Left lung (tissue), 10 donors: ENCODE data around the gene SHANK2. TPM values are rescaled to one million over a fixed set of nuclear protein-coding genes. Genes with fewer than 3 reads are reported as not detected.
A peak's percentile ranks its signal among the peaks of the same experiment; 100 is the strongest.
"Not testable (repeated sequence)": the region's sequence is repeated elsewhere in the genome, so short reads cannot be mapped to it uniquely, and the experiment has no call there.

Experiments used
- ATAC-seq: fragments of 200-7000 bp; cut with Tn5 transposase; one replicate; pipeline ENCODE4 v1.9.1; 2020; ENCODE audit warnings: moderate library complexity
- DNase-seq, 4 donors: peaks; one replicate each; pipeline ENCODE4 v3.0.0-alpha.2; 2013 to 2020
- H3K27ac ChIP-seq, 2 donors: fragments of 200-600 bp; sonication (generic) in 1 of 2; one replicate each; pipeline versions ENCODE4 v1.5.0 to v1.8.0; 2020 to 2021
- H3K27me3 ChIP-seq, 2 donors: fragments of 200-600 bp; sonication (generic) in 1 of 2; one replicate each; pipeline versions ENCODE4 v1.5.0 to v1.8.0; 2020 to 2021
- H3K36me3 ChIP-seq, 2 donors: fragments of 200-600 bp; sonication (generic) in 1 of 2; one replicate each; pipeline versions ENCODE4 v1.5.0 to v1.8.0; 2020 to 2021
- H3K4me1 ChIP-seq, 2 donors: fragments of 200-600 bp; one replicate each; pipeline ENCODE4 v1.8.0; 2021
- H3K4me3 ChIP-seq, 2 donors: fragments of 200-600 bp; sonication (generic) in 1 of 2; one replicate each; pipeline versions ENCODE4 v1.5.0 to v1.8.0; 2020 to 2021; ENCODE audit warnings: mild to moderate bottlenecking in 1 of 2
- H3K9me3 ChIP-seq, 2 donors: fragments of 200-600 bp; sonication (generic) in 1 of 2; one replicate each; pipeline versions ENCODE4 v1.5.0 to v1.8.0; 2020 to 2021
- CTCF ChIP-seq, 2 donors: fragments of 200-600 bp; sonication (generic) in 1 of 2; IDR thresholded peaks; one replicate each; pipeline versions ENCODE4 v1.5.0 to v1.8.0; 2021; ENCODE audit warnings: antibody characterized with exemption in 2 of 2
- intact Hi-C, 2 donors: fragments of 100-400 bp; cut with DNase I; formaldehyde crosslinking; loops; one replicate each; pipeline versions ENCODE4 v1.11.2 to v1.14.2; 2022
- polyA plus RNA-seq, 6 donors: library from polyadenylated mRNA; unstranded; fragments of 120-200 nt; gene quantifications; one replicate each; pipeline ENCODE4 v1.2.1, GENCODE V29; 2013; ENCODE audit not compliant: insufficient read length in 6 of 6
- total RNA-seq, 2 donors: library from RNA; stranded (reverse); fragmentation: NEBNext Ultra II Directional; extraction: Animal tissue kit (Norgen Biotek cat#: 25700); gene quantifications; one replicate each; pipeline ENCODE4 v1.2.1, GENCODE V29; 2021
- donor health status: DM: no; HTN: yes; CAD: no.
- donor health status: DM: no; HTN: no; CAD: no.

The SHANK2 gene
- total and polyA plus RNA-seq, 8 donors = 22.0 to 44.0 (median 26.5) TPM

- intact Hi-C loops = no loop called here
- H3K9me3 ChIP-seq = no peaks in the 10 kb centered on the region
- ATAC-seq = no peak
Observed at GRCh38 chr11:71237853-71238252, 14.5 kb downstream of the SHANK2 start.

GRCh38 chr11:71236836-71237475 lies 15.4 kb downstream of the SHANK2 start:
- no peak overlapping the region for H3K27ac ChIP-seq
- DNase-seq (no peak), ATAC-seq (no peak)
- TF ChIP-seq CTCF (IDR thresholded peaks at IDR 0.05) = no peak
- no peaks in the 10 kb centered on the region for H3K36me3 ChIP-seq
- no peaks in the 10 kb centered on the region for H3K27me3 ChIP-seq
- intact Hi-C loops = no loop called here
- no peak overlapping the region for H3K4me3 ChIP-seq
- H3K4me1 ChIP-seq = peaks cover 8% of the 10 kb centered on the region in 2 donors
- no peaks in the 10 kb centered on the region for H3K9me3 ChIP-seq

More at GRCh38 chr11:71237853-71238252, 14.5 kb downstream of the SHANK2 start:
- TF ChIP-seq CTCF (IDR thresholded peaks at IDR 0.05) = no peak
- Histone ChIP-seq H3K4me3 (no peak overlapping the region), H3K27ac (no peak overlapping the region), H3K4me1 (peaks cover 8% of the 10 kb centered on the region in 2 donors), H3K27me3 (no peaks in the 10 kb centered on the region), H3K36me3 (no peaks in the 10 kb centered on the region)
- DNase-seq = no peak

- Histone ChIP-seq H3K27me3 (no peaks in the 10 kb centered on the region), H3K27ac (no peak overlapping the region), H3K4me3 (no peak overlapping the region), H3K9me3 (no peaks in the 10 kb centered on the region), H3K4me1 (peaks cover 2% of the 10 kb centered on the region in 2 donors), H3K36me3 (no peaks in the 10 kb centered on the region)
- no peak for TF ChIP-seq CTCF (IDR thresholded peaks at IDR 0.05)
- DNase-seq (no peak), ATAC-seq (no peak)
- intact Hi-C loops = no loop called here
Observed at GRCh38 chr11:71235719-71236118, 16.7 kb downstream of the SHANK2 start.

- H3K27ac ChIP-seq, H3K36me3 ChIP-seq, H3K27me3 ChIP-seq, H3K9me3 ChIP-seq, H3K4me1 ChIP-seq, ATAC-seq, intact Hi-C loops, H3K4me3 ChIP-seq: not testable (repeated sequence)
- peak in 1 of 4 donors; percentile 25 for DNase-seq
Observed at GRCh38 chr11:71233896-71234852, 18.2 kb downstream of the SHANK2 start.

GRCh38 chr11:71232364-71232763 lies 20.0 kb downstream of the SHANK2 start:
- TF ChIP-seq CTCF (IDR thresholded peaks at IDR 0.05) = no peak
- DNase-seq (no peak), ATAC-seq (no peak)
- no peak overlapping the region for H3K27ac ChIP-seq
- H3K9me3 ChIP-seq = peaks cover 0 to 10% of the 10 kb centered on the region in 2 donors
- H3K4me1 ChIP-seq = no peaks in the 10 kb centered on the region
- no peak overlapping the region for H3K4me3 ChIP-seq
- no peaks in the 10 kb centered on the region for H3K36me3 ChIP-seq
- intact Hi-C loops = no loop called here
- H3K27me3 ChIP-seq = no peaks in the 10 kb centered on the region
